Hepatocyte (in vitro differentiated cells): ENCODE data around the gene NEUROD2. TPM values are rescaled to one million over a fixed set of nuclear protein-coding genes. Genes with fewer than 3 reads are reported as not detected.
A peak's percentile ranks its signal among the peaks of the same experiment; 100 is the strongest.

ENCODE experiments used
- DNase-seq: peaks from one replicate; pipeline ENCODE4 v3.0.0-alpha.2; 2016; ENCODE audit warnings: low spot score
- H2AFZ ChIP-seq: fragments of 200-600 bp; sonication (generic); 2 replicates; pipeline ENCODE4 v1.6.0; 2016; ENCODE audit warnings: antibody characterized with exemption, mild to moderate bottlenecking
- H3K27ac ChIP-seq: fragments of 200-600 bp; sonication (generic); 2 replicates; pipeline ENCODE4 v1.5.1; 2016; ENCODE audit warnings: mild to moderate bottlenecking
- H3K27me3 ChIP-seq: fragments of 200-600 bp; sonication (generic); 2 replicates; pipeline ENCODE4 v1.6.1; 2016
- H3K36me3 ChIP-seq: fragments of 200-600 bp; sonication (generic); replicated peaks from 2 replicates; pipeline ENCODE4 v1.5.1; 2016; ENCODE audit warnings: low read depth; ENCODE audit not compliant: insufficient read depth
- H3K4me1 ChIP-seq: fragments of 200-600 bp; sonication (generic); 2 replicates; pipeline ENCODE4 v1.5.1; 2016; ENCODE audit warnings: mild to moderate bottlenecking, moderate library complexity; ENCODE audit not compliant: insufficient read depth
- H3K4me2 ChIP-seq: fragments of 200-600 bp; sonication (generic); 2 replicates; pipeline ENCODE4 v1.6.0; 2016
- H3K4me3 ChIP-seq: fragments of 200-600 bp; sonication (generic); 2 replicates; pipeline ENCODE4 v1.5.1; 2016; ENCODE audit warnings: mild to moderate bottlenecking
- H3K79me2 ChIP-seq: fragments of 200-600 bp; sonication (generic); 2 replicates; pipeline ENCODE4 v1.6.0; 2017; ENCODE audit warnings: mild to moderate bottlenecking
- H3K9me2 ChIP-seq: fragments of 200-600 bp; sonication (generic); replicated peaks from 2 replicates; pipeline ENCODE4 v1.6.0; 2017; ENCODE audit warnings: mild to moderate bottlenecking; ENCODE audit not compliant: insufficient read depth
- H3K9me3 ChIP-seq: fragments of 200-600 bp; sonication (generic); 2 replicates; pipeline ENCODE4 v1.5.1; 2016; ENCODE audit warnings: low read depth, mild to moderate bottlenecking
- H4K20me1 ChIP-seq: fragments of 200-600 bp; sonication (generic); 2 replicates; pipeline ENCODE4 v1.6.0; 2016; ENCODE audit warnings: mild to moderate bottlenecking; ENCODE audit not compliant: insufficient read depth, poor library complexity, severe bottlenecking
- EZH2 ChIP-seq: fragments of 200-600 bp; sonication (generic); IDR thresholded peaks from 2 replicates; pipeline ENCODE4 v1.6.1; 2016; ENCODE audit warnings: antibody characterized with exemption, mild to moderate bottlenecking, borderline replicate concordance
- EZH2phosphoT487 ChIP-seq: fragments of 200-600 bp; sonication (generic); IDR thresholded peaks from one replicate; pipeline ENCODE4 v1.6.1; 2018; ENCODE audit warnings: antibody characterized with exemption, mild to moderate bottlenecking, low read depth, moderate library complexity; ENCODE audit not compliant: unreplicated experiment, severe bottlenecking
- WGBS: methylation state at CpG from one replicate; pipeline ENCODE4 v1.1.6; 2016; ENCODE audit warnings: low lambda C conversion rate; ENCODE audit errors: missing lambda C conversion rate; 5-methylcytosine and 5-hydroxymethylcytosine counted together
- polyA plus RNA-seq: library from polyadenylated mRNA; unstranded; fragments of >200 nt; fragmentation: Nextera tagmentation; extraction: Ambion mirVana; gene quantifications from 2 replicates; pipeline ENCODE4 v1.2.1, GENCODE V29; 2016
- total RNA-seq: library from RNA; depleted of rRNA; stranded (reverse); fragments of >200 nt; gene quantifications from 2 replicates; pipeline ENCODE4 v1.2.3, GENCODE V29; 2014
- TF ChIP-seq, protein P1 (sequence below): fragments of 200-600 bp; sonication (generic); IDR thresholded peaks from 2 replicates; pipeline ENCODE4 v1.5.1; 2016; ENCODE audit warnings: antibody characterized with exemption, mild to moderate bottlenecking; ENCODE audit not compliant: poor library complexity

The NEUROD2 gene
- not detected in 2 replicates for total RNA-seq
- polyA plus RNA-seq, result not detected in 2 replicates

DNA sequence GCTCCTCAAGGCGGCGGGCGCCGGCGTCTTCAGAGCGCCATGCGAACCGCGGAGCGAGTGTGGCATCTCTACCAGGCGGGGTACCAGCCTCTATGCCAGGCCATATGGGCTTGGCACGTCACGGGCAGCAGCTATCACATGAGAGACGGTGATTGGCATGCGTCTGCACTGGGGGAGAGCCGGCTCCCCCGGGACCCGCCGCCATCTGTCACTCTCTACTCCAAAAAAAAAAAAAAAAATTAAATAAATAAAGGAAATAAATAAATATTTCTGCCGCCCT is at the start of gene NEUROD2:
Gene NEUROD2 (minus strand): TSS at position 70 of the 280 bp plus-strand sequence. CDS start 1,321 bp downstream, outside the sequence.
- H2AFZ ChIP-seq, result peak within 1 kb of the TSS; percentile 35
- WGBS, result 5% methylated on average over 20 of the region's 20 CpGs

DNA sequence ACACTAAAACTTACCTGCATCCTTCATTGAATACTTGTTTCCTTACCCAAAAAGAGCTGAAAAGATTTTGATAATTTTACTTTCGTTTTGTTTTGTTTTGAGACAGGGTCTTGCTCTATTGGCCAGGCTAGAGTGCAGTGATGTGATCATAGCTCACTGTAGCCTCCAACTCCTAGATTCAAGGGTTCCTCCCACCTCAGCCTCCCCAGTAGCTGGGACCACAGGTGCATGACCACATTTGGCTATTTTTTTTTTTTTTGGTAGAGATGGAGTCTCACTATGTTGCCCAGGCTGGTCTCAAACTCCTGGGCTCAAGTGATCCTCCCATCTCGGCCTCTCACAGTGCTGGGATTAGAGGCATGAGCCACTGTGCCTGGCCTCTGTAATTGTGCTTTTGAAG is 47.4 kb upstream of the NEUROD2 start:
- no peak for DNase-seq
- no peaks in the 10 kb centered on the region for H3K9me3 ChIP-seq
- no peaks in the 10 kb centered on the region for H4K20me1 ChIP-seq
- no peaks in the 10 kb centered on the region for H3K27me3 ChIP-seq
- no peak overlapping the region for H2AFZ ChIP-seq
- 86% methylated on average over 2 of the region's 2 CpGs for WGBS
- no peak overlapping the region for H3K4me3 ChIP-seq
- TF ChIP-seq EZH2, result no peak
- TF ChIP-seq, protein P1, sequence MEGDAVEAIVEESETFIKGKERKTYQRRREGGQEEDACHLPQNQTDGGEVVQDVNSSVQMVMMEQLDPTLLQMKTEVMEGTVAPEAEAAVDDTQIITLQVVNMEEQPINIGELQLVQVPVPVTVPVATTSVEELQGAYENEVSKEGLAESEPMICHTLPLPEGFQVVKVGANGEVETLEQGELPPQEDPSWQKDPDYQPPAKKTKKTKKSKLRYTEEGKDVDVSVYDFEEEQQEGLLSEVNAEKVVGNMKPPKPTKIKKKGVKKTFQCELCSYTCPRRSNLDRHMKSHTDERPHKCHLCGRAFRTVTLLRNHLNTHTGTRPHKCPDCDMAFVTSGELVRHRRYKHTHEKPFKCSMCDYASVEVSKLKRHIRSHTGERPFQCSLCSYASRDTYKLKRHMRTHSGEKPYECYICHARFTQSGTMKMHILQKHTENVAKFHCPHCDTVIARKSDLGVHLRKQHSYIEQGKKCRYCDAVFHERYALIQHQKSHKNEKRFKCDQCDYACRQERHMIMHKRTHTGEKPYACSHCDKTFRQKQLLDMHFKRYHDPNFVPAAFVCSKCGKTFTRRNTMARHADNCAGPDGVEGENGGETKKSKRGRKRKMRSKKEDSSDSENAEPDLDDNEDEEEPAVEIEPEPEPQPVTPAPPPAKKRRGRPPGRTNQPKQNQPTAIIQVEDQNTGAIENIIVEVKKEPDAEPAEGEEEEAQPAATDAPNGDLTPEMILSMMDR, result no peak
- TF ChIP-seq EZH2phosphoT487, result no peak
- peaks cover 27% of the 10 kb centered on the region for H3K4me1 ChIP-seq
- H3K9me2 ChIP-seq, result no peaks in the 10 kb centered on the region
- no peak overlapping the region for H3K4me2 ChIP-seq
- H3K36me3 ChIP-seq, result no peaks in the 10 kb centered on the region
- H3K79me2 ChIP-seq, result peaks cover 26% of the 10 kb centered on the region
- H3K27ac ChIP-seq, result no peak overlapping the region

More for the DNA sequence above, at the start of gene NEUROD2:
- H3K27ac ChIP-seq, result no peak within 1 kb of the TSS
- H3K9me2 ChIP-seq, result no peaks in the 10 kb centered on the region
- peaks cover 12% of the 10 kb centered on the region for H3K4me1 ChIP-seq
- H3K9me3 ChIP-seq, result no peaks in the 10 kb centered on the region
- H3K36me3 ChIP-seq, result no peaks in the 10 kb centered on the region
- H3K4me3 ChIP-seq, result no peak within 1 kb of the TSS
- peak within 1 kb of the TSS; percentile 68 for H3K4me2 ChIP-seq
- no peaks in the 10 kb centered on the region for H3K79me2 ChIP-seq
- DNase-seq, result no peak
- TF ChIP-seq EZH2, result no peak
- TF ChIP-seq EZH2phosphoT487, result no peak
- TF ChIP-seq, protein P1, result no peak
- H4K20me1 ChIP-seq, result no peaks in the 10 kb centered on the region
- peaks cover 94% of the 10 kb centered on the region for H3K27me3 ChIP-seq

DNA sequence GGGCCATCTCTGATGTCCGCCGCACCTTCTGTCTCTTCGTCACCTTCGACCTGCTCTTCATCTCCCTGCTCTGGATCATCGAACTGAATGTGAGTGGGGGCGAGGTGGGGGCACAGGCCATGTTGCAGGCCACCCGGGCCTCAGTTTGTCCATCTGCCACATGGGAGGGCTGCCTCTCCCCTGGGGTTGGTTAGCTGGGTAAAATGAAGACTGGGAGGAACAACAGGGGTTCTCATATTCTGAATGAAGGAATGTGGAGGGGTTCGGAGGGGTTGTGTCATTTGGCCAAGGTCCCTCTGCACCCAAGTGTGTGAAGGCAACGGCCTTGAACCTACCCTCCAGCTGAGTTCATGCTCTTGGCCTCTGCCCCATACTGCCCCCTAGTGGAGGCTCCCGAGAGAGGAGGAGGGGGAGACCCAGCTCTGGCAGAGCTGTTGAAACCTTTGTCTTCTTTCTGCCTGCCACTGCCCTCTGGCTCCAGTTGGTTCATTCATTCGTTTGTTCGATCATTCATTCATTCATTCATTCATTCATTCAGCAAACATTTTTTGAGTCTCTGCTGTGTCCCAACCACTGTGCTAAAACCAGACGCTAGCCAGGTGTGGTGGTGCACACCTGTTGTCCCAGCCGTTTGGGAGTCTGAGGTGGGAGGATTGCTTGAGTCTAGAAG is 46.1 kb upstream of the NEUROD2 start:
- H3K9me2 ChIP-seq, result no peaks in the 10 kb centered on the region
- H3K27me3 ChIP-seq, result no peaks in the 10 kb centered on the region
- H3K36me3 ChIP-seq, result no peaks in the 10 kb centered on the region
- DNase-seq, result peak; percentile 54
- H4K20me1 ChIP-seq, result no peaks in the 10 kb centered on the region
- peak overlapping the region; percentile 86 for H3K27ac ChIP-seq
- peak overlapping the region; percentile 21 for H3K4me2 ChIP-seq
- no peak overlapping the region for H2AFZ ChIP-seq
- 81% methylated on average over 14 of the region's 14 CpGs for WGBS
- H3K9me3 ChIP-seq, result no peaks in the 10 kb centered on the region
- peaks cover 37% of the 10 kb centered on the region for H3K79me2 ChIP-seq
- peaks cover 27% of the 10 kb centered on the region for H3K4me1 ChIP-seq
- no peak for TF ChIP-seq EZH2
- TF ChIP-seq, protein P1, result peak; percentile 63
- no peak overlapping the region for H3K4me3 ChIP-seq

DNA sequence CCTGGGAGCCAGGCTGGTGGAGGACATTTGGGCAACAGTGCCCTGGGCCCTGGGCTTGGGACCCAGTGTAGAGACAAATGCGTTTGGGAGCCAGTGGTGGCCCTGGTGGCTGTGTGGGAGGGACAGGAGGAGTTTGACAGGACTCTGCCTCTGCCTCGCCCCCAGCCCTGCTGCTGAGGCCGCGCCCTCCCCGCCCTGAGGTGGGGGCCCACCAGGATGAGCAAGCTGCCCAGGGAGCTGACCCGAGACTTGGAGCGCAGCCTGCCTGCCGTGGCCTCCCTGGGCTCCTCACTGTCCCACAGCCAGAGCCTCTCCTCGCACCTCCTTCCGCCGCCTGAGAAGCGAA is 45.6 kb upstream of the NEUROD2 start:
- Histone ChIP-seq H4K20me1 (no peaks in the 10 kb centered on the region), H3K9me3 (no peaks in the 10 kb centered on the region), H3K27me3 (no peaks in the 10 kb centered on the region), H3K4me3 (no peak overlapping the region), H2AFZ (no peak overlapping the region), H3K27ac (peak overlapping the region; percentile 86), H3K79me2 (peaks cover 42% of the 10 kb centered on the region), H3K36me3 (no peaks in the 10 kb centered on the region), H3K4me2 (peak overlapping the region; percentile 21), H3K9me2 (no peaks in the 10 kb centered on the region), H3K4me1 (peaks cover 27% of the 10 kb centered on the region)
- TF ChIP-seq, protein P1, result no peak
- TF ChIP-seq EZH2phosphoT487, result no peak
- no peak for TF ChIP-seq EZH2
- WGBS, result 78% methylated on average over 12 of the region's 12 CpGs
- no peak for DNase-seq
